ENCODE results near the gene RHOH.

DNA sequence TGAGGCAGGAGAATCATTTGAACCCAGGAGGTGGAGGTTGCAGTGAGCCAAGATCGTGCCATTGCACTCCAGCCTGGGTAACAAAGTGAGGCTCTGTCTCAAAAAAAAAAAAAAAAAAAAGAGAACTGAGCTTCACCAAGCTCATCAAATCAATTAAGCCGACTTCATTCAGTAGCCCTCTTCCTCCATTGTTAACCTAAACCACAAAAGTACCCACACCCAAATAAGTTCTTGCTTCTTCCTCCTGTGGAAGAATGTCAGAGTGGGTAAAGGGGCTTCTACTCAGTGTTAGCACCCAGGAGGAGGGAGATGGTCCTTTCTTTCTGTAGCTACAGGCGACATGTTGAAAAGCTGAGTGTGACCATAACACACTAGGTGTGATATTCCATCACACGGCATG is 79.7 kb downstream of the RHOH start:
- TF ChIP-seq EZH2 (IDR thresholded peaks at IDR 0.05; ENCODE audit: insufficient read depth, poor library complexity, severe bottlenecking) (no peak), EZH2phosphoT487 (IDR thresholded peaks at IDR 0.05; ENCODE audit: insufficient read depth, low read depth) (no peak)

All from GM23248 (cell line).